Hepatocyte (in vitro differentiated cells): ENCODE data around the gene CHCHD6. TPM values are rescaled to one million over a fixed set of nuclear protein-coding genes. Genes with fewer than 3 reads are reported as not detected.
"Not testable (repeated sequence)": the region's sequence is repeated elsewhere in the genome, so short reads cannot be mapped to it uniquely, and the experiment has no call there.

ENCODE experiments used
- DNase-seq: peaks from one replicate; pipeline ENCODE4 v3.0.0-alpha.2; 2016; ENCODE audit warnings: low spot score
- H2AFZ ChIP-seq: fragments of 200-600 bp; sonication (generic); 2 replicates; pipeline ENCODE4 v1.6.0; 2016; ENCODE audit warnings: antibody characterized with exemption, mild to moderate bottlenecking
- H3K27ac ChIP-seq: fragments of 200-600 bp; sonication (generic); 2 replicates; pipeline ENCODE4 v1.5.1; 2016; ENCODE audit warnings: mild to moderate bottlenecking
- H3K27me3 ChIP-seq: fragments of 200-600 bp; sonication (generic); 2 replicates; pipeline ENCODE4 v1.6.1; 2016
- H3K36me3 ChIP-seq: fragments of 200-600 bp; sonication (generic); replicated peaks from 2 replicates; pipeline ENCODE4 v1.5.1; 2016; ENCODE audit warnings: low read depth; ENCODE audit not compliant: insufficient read depth
- H3K4me1 ChIP-seq: fragments of 200-600 bp; sonication (generic); 2 replicates; pipeline ENCODE4 v1.5.1; 2016; ENCODE audit warnings: mild to moderate bottlenecking, moderate library complexity; ENCODE audit not compliant: insufficient read depth
- H3K4me2 ChIP-seq: fragments of 200-600 bp; sonication (generic); 2 replicates; pipeline ENCODE4 v1.6.0; 2016
- H3K4me3 ChIP-seq: fragments of 200-600 bp; sonication (generic); 2 replicates; pipeline ENCODE4 v1.5.1; 2016; ENCODE audit warnings: mild to moderate bottlenecking
- H3K79me2 ChIP-seq: fragments of 200-600 bp; sonication (generic); 2 replicates; pipeline ENCODE4 v1.6.0; 2017; ENCODE audit warnings: mild to moderate bottlenecking
- H3K9me2 ChIP-seq: fragments of 200-600 bp; sonication (generic); replicated peaks from 2 replicates; pipeline ENCODE4 v1.6.0; 2017; ENCODE audit warnings: mild to moderate bottlenecking; ENCODE audit not compliant: insufficient read depth
- H3K9me3 ChIP-seq: fragments of 200-600 bp; sonication (generic); 2 replicates; pipeline ENCODE4 v1.5.1; 2016; ENCODE audit warnings: low read depth, mild to moderate bottlenecking
- H4K20me1 ChIP-seq: fragments of 200-600 bp; sonication (generic); 2 replicates; pipeline ENCODE4 v1.6.0; 2016; ENCODE audit warnings: mild to moderate bottlenecking; ENCODE audit not compliant: insufficient read depth, poor library complexity, severe bottlenecking
- CTCF ChIP-seq: fragments of 200-600 bp; sonication (generic); IDR thresholded peaks from 2 replicates; pipeline ENCODE4 v1.5.1; 2016; ENCODE audit warnings: antibody characterized with exemption, mild to moderate bottlenecking; ENCODE audit not compliant: poor library complexity
- EZH2 ChIP-seq: fragments of 200-600 bp; sonication (generic); IDR thresholded peaks from 2 replicates; pipeline ENCODE4 v1.6.1; 2016; ENCODE audit warnings: antibody characterized with exemption, mild to moderate bottlenecking, borderline replicate concordance
- EZH2phosphoT487 ChIP-seq: fragments of 200-600 bp; sonication (generic); IDR thresholded peaks from one replicate; pipeline ENCODE4 v1.6.1; 2018; ENCODE audit warnings: antibody characterized with exemption, mild to moderate bottlenecking, low read depth, moderate library complexity; ENCODE audit not compliant: unreplicated experiment, severe bottlenecking
- WGBS: methylation state at CpG from one replicate; pipeline ENCODE4 v1.1.6; 2016; ENCODE audit warnings: low lambda C conversion rate; ENCODE audit errors: missing lambda C conversion rate; 5-methylcytosine and 5-hydroxymethylcytosine counted together
- polyA plus RNA-seq: library from polyadenylated mRNA; unstranded; fragments of >200 nt; fragmentation: Nextera tagmentation; extraction: Ambion mirVana; gene quantifications from 2 replicates; pipeline ENCODE4 v1.2.1, GENCODE V29; 2016
- total RNA-seq: library from RNA; depleted of rRNA; stranded (reverse); fragments of >200 nt; gene quantifications from 2 replicates; pipeline ENCODE4 v1.2.3, GENCODE V29; 2014

CHCHD6 gene
- total and polyA plus RNA-seq, 2 experiments from 2014 or later, result 13.8 to 19.7 TPM

- H3K36me3 ChIP-seq, result no peaks in the 10 kb centered on the region
- H3K27ac ChIP-seq, result no peak overlapping the region
- no peaks in the 10 kb centered on the region for H3K79me2 ChIP-seq
- H2AFZ ChIP-seq, result no peak overlapping the region
- no peaks in the 10 kb centered on the region for H3K4me1 ChIP-seq
- H3K4me2 ChIP-seq, result no peak overlapping the region
- H3K27me3 ChIP-seq, result no peaks in the 10 kb centered on the region
- TF ChIP-seq EZH2 (no peak), EZH2phosphoT487 (no peak), CTCF (no peak)
- DNase-seq, result no peak
- no peak overlapping the region for H3K4me3 ChIP-seq
- no peaks in the 10 kb centered on the region for H4K20me1 ChIP-seq
- H3K9me2 ChIP-seq, result no peaks in the 10 kb centered on the region
- WGBS, result 97% methylated on average over 9 of the region's 9 CpGs
- H3K9me3 ChIP-seq, result no peaks in the 10 kb centered on the region
Measured at GRCh38 chr3:126798521-126798920, 94.5 kb downstream of the CHCHD6 start.

- H3K4me2 ChIP-seq, result no peak overlapping the region
Measured at GRCh38 chr3:126799099-126799498, 95.1 kb downstream of the CHCHD6 start.

GRCh38 chr3:126801312-126801711 lies 97.3 kb downstream of the CHCHD6 start:
- H3K4me3 ChIP-seq, DNase-seq, H3K9me3 ChIP-seq, H3K9me2 ChIP-seq, H3K4me2 ChIP-seq, H3K27ac ChIP-seq, H3K36me3 ChIP-seq, H2AFZ ChIP-seq, H4K20me1 ChIP-seq, H3K27me3 ChIP-seq, H3K79me2 ChIP-seq, H3K4me1 ChIP-seq: not testable (repeated sequence)
- whole genome bisulfite sequencing, result 98% methylated on average over 11 of the region's 11 CpGs

More at GRCh38 chr3:126799099-126799498, 95.1 kb downstream of the CHCHD6 start:
- DNase-seq, result no peak
- no peaks in the 10 kb centered on the region for H3K27me3 ChIP-seq
- TF ChIP-seq EZH2 (no peak), CTCF (no peak), EZH2phosphoT487 (no peak)
- H3K4me3 ChIP-seq, result no peak overlapping the region
- H3K79me2 ChIP-seq, result no peaks in the 10 kb centered on the region
- H3K9me2 ChIP-seq, result no peaks in the 10 kb centered on the region
- no peaks in the 10 kb centered on the region for H3K36me3 ChIP-seq
- WGBS, result 90% methylated on average over 2 of the region's 2 CpGs
- H3K9me3 ChIP-seq, result no peaks in the 10 kb centered on the region
- no peak overlapping the region for H2AFZ ChIP-seq
- no peaks in the 10 kb centered on the region for H4K20me1 ChIP-seq
- no peak overlapping the region for H3K27ac ChIP-seq
- H3K4me1 ChIP-seq, result no peaks in the 10 kb centered on the region

GRCh38 chr3:126807795-126808194 lies 103.8 kb downstream of the CHCHD6 start:
- Histone ChIP-seq H3K36me3 (no peaks in the 10 kb centered on the region), H4K20me1 (no peaks in the 10 kb centered on the region), H3K27ac (no peak overlapping the region), H3K4me2 (no peak overlapping the region), H3K9me3 (no peaks in the 10 kb centered on the region), H3K27me3 (no peaks in the 10 kb centered on the region), H3K79me2 (no peaks in the 10 kb centered on the region), H3K4me3 (no peak overlapping the region), H2AFZ (no peak overlapping the region), H3K9me2 (no peaks in the 10 kb centered on the region), H3K4me1 (no peaks in the 10 kb centered on the region)
- no peak for DNase-seq
- TF ChIP-seq CTCF (no peak), EZH2phosphoT487 (no peak), EZH2 (no peak)
- 95% methylated on average over 4 of the region's 4 CpGs for whole genome bisulfite sequencing
